ENCODE data around the gene PDGFC. TPM values are rescaled to one million over a fixed set of nuclear protein-coding genes. Genes with fewer than 3 reads are reported as not detected.

PDGFC gene
- total and polyA plus RNA-seq, 2 of the 13 experiments (the other 11 are each of a cell fraction or from before 2014, with no cell fraction given) = 4.6 to 9.1 TPM

- TF ChIP-seq HNF1A (IDR thresholded peaks at IDR 0.05; ENCODE audit: low read depth) (no peak), HNF1A (CRISPR knock-in tag; IDR thresholded peaks at IDR 0.05; ENCODE audit: borderline replicate concordance) (no peak), ARID3A (IDR thresholded peaks at IDR 0.05; ENCODE audit: low read depth, low read length) (0 out of 2 replicates have a peak, but pooled peaks have one; percentile 25), ZNF615 (CRISPR knock-in tag; IDR thresholded peaks at IDR 0.05; ENCODE audit: borderline replicate concordance) (no peak), PRPF4 (IDR thresholded peaks at IDR 0.05; ENCODE audit: low read depth, low read length, poor library complexity, severe bottlenecking) (no peak), HNF1B (CRISPR knock-in tag; IDR thresholded peaks at IDR 0.05) (no peak), MYNN (CRISPR knock-in tag; IDR thresholded peaks at IDR 0.05; ENCODE audit: low read depth) (no peak), TGIF2 (CRISPR knock-in tag; IDR thresholded peaks at IDR 0.05) (no peak), SP2 (CRISPR knock-in tag; IDR thresholded peaks at IDR 0.05) (no peak), ZNF703 (CRISPR knock-in tag; IDR thresholded peaks at IDR 0.05; ENCODE audit: borderline replicate concordance) (no peak), ZNF83 (CRISPR knock-in tag; IDR thresholded peaks at IDR 0.05; ENCODE audit: borderline replicate concordance) (no peak), ARID5B (CRISPR knock-in tag; IDR thresholded peaks at IDR 0.05) (peak; percentile 70), ZNF781 (CRISPR knock-in tag; IDR thresholded peaks at IDR 0.05; ENCODE audit: borderline replicate concordance, not compliant biosample characterization) (no peak), ATF4 (CRISPR knock-in tag; IDR thresholded peaks at IDR 0.05) (no peak), ZNF619 (CRISPR knock-in tag; IDR thresholded peaks at IDR 0.05) (no peak)
These were observed 179.0 kb downstream of the PDGFC start (continued) for GRCh38 chr4:156792462-156793085.

Data from HepG2 (cell line).